Endothelial cell of umbilical vein (primary cell): Measurements from ENCODE around the gene KCTD19. TPM values are rescaled to one million over a fixed set of nuclear protein-coding genes. Genes with fewer than 3 reads are reported as not detected.

Source experiments
- BruUV-seq: library from RNA; stranded (reverse); fragments of 400-500 nt; replicated peaks from 2 replicates; lab custom pipeline; 2021; lab: Mats Ljungman, UMichigan
- CTCF ChIA-PET: fragments of 300-600, 350-600 bp; sonication (Branson Sonifier 250); formaldehyde crosslinking; loops from one replicate; lab custom pipeline; 2021; ENCODE audit warnings: antibody characterized with exemption, inconsistent platforms; lab: Charles Lee
- POLR2A ChIA-PET: fragments of 300-600, 350-600 bp; sonication (Branson Sonifier 250); formaldehyde crosslinking; loops from one replicate; lab custom pipeline; 2021; ENCODE audit warnings: antibody characterized with exemption, inconsistent platforms; lab: Charles Lee
- DNase-seq: peaks from one replicate; pipeline ENCODE4 v3.0.0-alpha.2; 2011; ENCODE audit warnings: low read depth, low spot score
- FAIRE-seq: peaks from 2 replicates; lab custom pipeline; 2011; peaks lifted over from hg19 to GRCh38; lab: Jason Lieb, UNC
- H2AFZ ChIP-seq: 2 replicates; pipeline ENCODE4 v1.6.0; 2012; ENCODE audit warnings: low read depth, low read length, control low read depth, inconsistent platforms
- H3K27ac ChIP-seq: 2 replicates; pipeline ENCODE4 v1.5.1; 2011; ENCODE audit warnings: low read depth, mild to moderate bottlenecking, control low read depth, low read length, moderate library complexity; ENCODE audit not compliant: insufficient read depth
- H3K27me3 ChIP-seq, 2 experiments: 2 replicates each; pipeline versions ENCODE4 v1.6.0 to v1.6.1; 2011; ENCODE audit warnings: low read length in 2 of 2, mixed read lengths in 1 of 2; ENCODE audit not compliant: control insufficient read depth in 2 of 2, insufficient read depth in 2 of 2
- H3K36me3 ChIP-seq, 2 experiments: 2 replicates in 1 of 2; 3 replicates in 1 of 2; pipeline ENCODE4 v1.5.1; 2011; ENCODE audit warnings: low read length in 2 of 2, mild to moderate bottlenecking in 1 of 2, moderate library complexity in 1 of 2; ENCODE audit not compliant: control insufficient read depth in 2 of 2, insufficient read depth in 2 of 2; ENCODE audit errors: extremely low read depth in 1 of 2
- H3K4me1 ChIP-seq: 3 replicates; pipeline ENCODE4 v1.5.1; 2011; ENCODE audit warnings: mild to moderate bottlenecking, low read length; ENCODE audit not compliant: control insufficient read depth, insufficient read depth; ENCODE audit errors: extremely low read depth
- H3K4me2 ChIP-seq: 2 replicates; pipeline ENCODE4 v1.6.1; 2011; ENCODE audit warnings: low read length, control low read depth, mixed read lengths; ENCODE audit not compliant: insufficient read depth
- H3K4me3 ChIP-seq, 3 experiments: fragments of 200-600 bp in 1 of 3; sonication (generic), shearing (Covaris generic) in 1 of 3; replicated peaks in 1 of 3; 2 replicates each; pipeline ENCODE4 v1.5.1; 2011 to 2016; ENCODE audit warnings: control low read depth in 3 of 3, low read length in 3 of 3, mild to moderate bottlenecking in 2 of 3, inconsistent platforms in 1 of 3, low read depth in 1 of 3, moderate library complexity in 1 of 3; ENCODE audit not compliant: insufficient read depth in 1 of 3
- H3K79me2 ChIP-seq: 2 replicates; pipeline ENCODE4 v1.6.0; 2012; ENCODE audit warnings: low read length, inconsistent platforms; ENCODE audit not compliant: control insufficient read depth, insufficient read depth
- H3K9ac ChIP-seq: replicated peaks from 2 replicates; pipeline ENCODE3; 2011; ENCODE audit warnings: low read length, control low read depth; ENCODE audit not compliant: insufficient read depth; ENCODE audit errors: extremely low read depth
- H3K9me1 ChIP-seq: replicated peaks from 3 replicates; pipeline ENCODE4 v1.6.0; 2011; ENCODE audit warnings: mild to moderate bottlenecking, low read length; ENCODE audit not compliant: control insufficient read depth, insufficient read depth; ENCODE audit errors: extremely low read depth
- H3K9me3 ChIP-seq: replicated peaks from 2 replicates; pipeline ENCODE4 v1.5.1; 2012; ENCODE audit warnings: low read length, inconsistent platforms; ENCODE audit not compliant: control insufficient read depth, insufficient read depth
- H4K20me1 ChIP-seq: replicated peaks from 2 replicates; pipeline ENCODE3; 2011; ENCODE audit warnings: mild to moderate bottlenecking, low read length; ENCODE audit not compliant: control insufficient read depth, insufficient read depth; ENCODE audit errors: extremely low read depth
- CTCF ChIP-seq, 2 donors: IDR thresholded peaks; 1 replicate in 1 of 2; 2 replicates in 1 of 2; pipeline ENCODE4 v1.5.1; 2011; ENCODE audit warnings: low read length in 2 of 2, mild to moderate bottlenecking in 2 of 2, moderate library complexity in 2 of 2, control low read depth in 1 of 2, inconsistent platforms in 1 of 2, low read depth in 1 of 2; ENCODE audit not compliant: insufficient read depth in 1 of 2; ENCODE audit errors: extremely low read depth in 1 of 2
- EZH2 ChIP-seq: IDR thresholded peaks from 2 replicates; pipeline ENCODE4 v1.6.1; 2012; ENCODE audit warnings: borderline replicate concordance, low read depth, mild to moderate bottlenecking, moderate library complexity, low read length, inconsistent platforms; ENCODE audit not compliant: severe bottlenecking
- FOS ChIP-seq: IDR thresholded peaks from 2 replicates; pipeline ENCODE4 v1.6.1; 2011; ENCODE audit warnings: mild to moderate bottlenecking, low read length, moderate library complexity, borderline replicate concordance; ENCODE audit not compliant: insufficient read depth
- GATA2 ChIP-seq: IDR thresholded peaks from 2 replicates; pipeline ENCODE4 v1.7.0; 2011; ENCODE audit warnings: low read depth, mild to moderate bottlenecking, moderate library complexity, mixed read lengths, low read length; ENCODE audit not compliant: insufficient read length, insufficient read depth
- JUN ChIP-seq: IDR thresholded peaks from 2 replicates; pipeline ENCODE4 v1.6.1; 2011; ENCODE audit warnings: borderline replicate concordance, low read depth; ENCODE audit not compliant: insufficient read length, insufficient read depth
- MAX ChIP-seq: IDR thresholded peaks from 2 replicates; pipeline ENCODE4 v1.6.1; 2011; ENCODE audit not compliant: insufficient read depth, insufficient read length
- MYC ChIP-seq: IDR thresholded peaks from one replicate; pipeline ENCODE4 v1.6.1; 2011; ENCODE audit warnings: mild to moderate bottlenecking, low read depth, low read length
- POLR2A ChIP-seq: IDR thresholded peaks from 2 replicates; pipeline ENCODE4 v1.6.1; 2012; ENCODE audit warnings: low read depth, mild to moderate bottlenecking, control low read depth, low read length
- POLR2AphosphoS5 ChIP-seq: IDR thresholded peaks from 2 replicates; pipeline ENCODE4 v1.6.1; 2012; ENCODE audit warnings: low read depth, mild to moderate bottlenecking, control low read depth, low read length, moderate library complexity; ENCODE audit not compliant: insufficient read depth
- dilution Hi-C: fragments of 300-500 bp; cut with MboI; formaldehyde crosslinking; loops from one replicate; pipeline ENCODE4 v1.15.0; 2019; ENCODE audit warnings: low sequenced_read_pairs; ENCODE audit not compliant: extremely low pct_ligation_motif_present
- intact Hi-C: fragments of 100-400 bp; cut with micrococcal nuclease; formaldehyde crosslinking; loops from one replicate; pipeline ENCODE4 v1.10.0; 2022
- polyA plus RNA-seq, 4 experiments: library from polyadenylated mRNA; depleted of rRNA in 3 of 4; stranded (reverse) in 3 of 4; unstranded in 1 of 4; fragments of >200 nt; gene quantifications; 2 replicates each; pipeline versions ENCODE4 v1.2.1 to v1.2.3, GENCODE V29; 2011 to 2012; ENCODE audit warnings: missing spikeins in 1 of 4
- total RNA-seq: library from RNA; stranded (reverse); gene quantifications from 2 replicates; pipeline ENCODE4 v1.2.3, GENCODE V29; 2021

KCTD19 gene
- total and polyA plus RNA-seq, 2 donors (not counting 3 experiments of a cell fraction or from before 2014, with no cell fraction given): 0.21 to 0.44 TPM

GRCh38 chr16:67254801-67255552, 71.6 kb downstream of the KCTD19 start:
- Histone ChIP-seq H3K9me1 (no peaks in the 10 kb centered on the region), H4K20me1 (no peaks in the 10 kb centered on the region), H3K27ac (no peak overlapping the region), H3K27me3 (peaks cover 0 to 3% of the 10 kb centered on the region in 2 experiments), H3K36me3 (no peaks in the 10 kb centered on the region), H3K4me2 (no peak overlapping the region), H3K4me1 (peaks cover 4% of the 10 kb centered on the region), H3K9ac (no peak overlapping the region), H2AFZ (no peak overlapping the region), H3K9me3 (no peaks in the 10 kb centered on the region), H3K79me2 (no peaks in the 10 kb centered on the region), H3K4me3 (no peak overlapping the region)
- CTCF ChIA-PET: no interaction called here
- POLR2A ChIA-PET: no interaction called here
- no TSS peak for BruUV-seq
- intact Hi-C loops: no loop called here
- FAIRE-seq (no peak), DNase-seq (no peak)
- TF ChIP-seq CTCF (IDR thresholded peaks at IDR 0.05; ENCODE audit: extremely low read depth in 1 of 2, insufficient read depth in 1 of 2, low read depth in 1 of 2, low read length in 2 of 2): no peak
- no peak for TF ChIP-seq FOS
- no peak for TF ChIP-seq MYC
- no peak for TF ChIP-seq EZH2
- TF ChIP-seq POLR2A: no peak
- no peak for TF ChIP-seq MAX
- TF ChIP-seq JUN: no peak
- no peak for TF ChIP-seq POLR2AphosphoS5
- no peak for TF ChIP-seq GATA2
- dilution Hi-C loops: no loop called here
